Endothelial cell of umbilical vein (primary cell): ENCODE data around the gene MPL.

ENCODE experiments used
- CTCF ChIP-seq, 2 donors: IDR thresholded peaks; 1 replicate in 1 of 2; 2 replicates in 1 of 2; pipeline ENCODE4 v1.5.1; 2011; ENCODE audit warnings: low read length in 2 of 2, mild to moderate bottlenecking in 2 of 2, moderate library complexity in 2 of 2, control low read depth in 1 of 2, inconsistent platforms in 1 of 2, low read depth in 1 of 2; ENCODE audit not compliant: insufficient read depth in 1 of 2; ENCODE audit errors: extremely low read depth in 1 of 2
- EZH2 ChIP-seq: IDR thresholded peaks from 2 replicates; pipeline ENCODE4 v1.6.1; 2012; ENCODE audit warnings: borderline replicate concordance, low read depth, mild to moderate bottlenecking, moderate library complexity, low read length, inconsistent platforms; ENCODE audit not compliant: severe bottlenecking
- MAX ChIP-seq: IDR thresholded peaks from 2 replicates; pipeline ENCODE4 v1.6.1; 2011; ENCODE audit not compliant: insufficient read depth, insufficient read length
- POLR2A ChIP-seq: IDR thresholded peaks from 2 replicates; pipeline ENCODE4 v1.6.1; 2012; ENCODE audit warnings: low read depth, mild to moderate bottlenecking, control low read depth, low read length
- POLR2AphosphoS5 ChIP-seq: IDR thresholded peaks from 2 replicates; pipeline ENCODE4 v1.6.1; 2012; ENCODE audit warnings: low read depth, mild to moderate bottlenecking, control low read depth, low read length, moderate library complexity; ENCODE audit not compliant: insufficient read depth

GRCh38 chr1:43302201-43302600 lies 35.4 kb upstream of the MPL start:
- TF ChIP-seq CTCF (IDR thresholded peaks at IDR 0.05; ENCODE audit: extremely low read depth in 1 of 2, insufficient read depth in 1 of 2, low read depth in 1 of 2, low read length in 2 of 2) (no peak), POLR2AphosphoS5 (no peak), MAX (no peak), POLR2A (no peak), EZH2 (no peak)
